Spinal cord (tissue), 10 donors: ENCODE data around the gene GCC1. TPM values are rescaled to one million over a fixed set of nuclear protein-coding genes. Genes with fewer than 3 reads are reported as not detected.

Experiments used
- DNase-seq, 6 donors: peaks; one replicate each; pipeline versions ENCODE4 v3.0.0 to v3.0.0-alpha.2; 2013 to 2015; ENCODE audit warnings: low spot score in 6 of 6, low read depth in 4 of 6
- H3K27ac ChIP-seq: one replicate; pipeline ENCODE4 v1.5.1; 2013; ENCODE audit warnings: low read depth, low read length, control low read depth
- H3K27me3 ChIP-seq: one replicate; pipeline ENCODE4 v1.6.1; 2013; ENCODE audit warnings: low read length; ENCODE audit not compliant: control insufficient read depth, insufficient read depth
- H3K36me3 ChIP-seq: one replicate; pipeline ENCODE4 v1.6.1; 2013; ENCODE audit warnings: low read length; ENCODE audit not compliant: control insufficient read depth, insufficient read depth
- H3K4me1 ChIP-seq: one replicate; pipeline ENCODE4 v1.6.1; 2013; ENCODE audit warnings: low read length; ENCODE audit not compliant: control insufficient read depth, insufficient read depth
- H3K4me3 ChIP-seq: one replicate; pipeline ENCODE4 v1.5.1; 2013; ENCODE audit warnings: low read depth, low read length, control low read depth
- H3K9me3 ChIP-seq: one replicate; pipeline ENCODE4 v1.6.1; 2013; ENCODE audit warnings: low read length; ENCODE audit not compliant: control insufficient read depth, insufficient read depth
- WGBS: methylation state at CpG from one replicate; pipeline ENCODE4 v1.1.5; 2013; ENCODE audit warnings: missing lambda C conversion rate; ENCODE audit not compliant: insufficient coverage; 5-methylcytosine and 5-hydroxymethylcytosine counted together
- long read RNA-seq, 4 donors: transcript quantifications; one replicate each; lab custom pipeline, GENCODE V29; 2026
- polyA plus RNA-seq, 2 donors: library from polyadenylated mRNA; unstranded; fragments of 120-200 nt; gene quantifications; one replicate each; pipeline ENCODE4 v1.2.1, GENCODE V29; 2013; ENCODE audit not compliant: insufficient read length in 2 of 2
- total RNA-seq, 2 donors: library from RNA; depleted of rRNA in 1 of 2; stranded (reverse); fragments of 120-200 nt in 1 of 2; fragments of >200 nt in 1 of 2; gene quantifications; one replicate each; pipeline versions ENCODE4 v1.2.3 to v1.2.4, GENCODE V29; 2013 to 2014
- donor health status: healthy.

Gene GCC1, protein sequence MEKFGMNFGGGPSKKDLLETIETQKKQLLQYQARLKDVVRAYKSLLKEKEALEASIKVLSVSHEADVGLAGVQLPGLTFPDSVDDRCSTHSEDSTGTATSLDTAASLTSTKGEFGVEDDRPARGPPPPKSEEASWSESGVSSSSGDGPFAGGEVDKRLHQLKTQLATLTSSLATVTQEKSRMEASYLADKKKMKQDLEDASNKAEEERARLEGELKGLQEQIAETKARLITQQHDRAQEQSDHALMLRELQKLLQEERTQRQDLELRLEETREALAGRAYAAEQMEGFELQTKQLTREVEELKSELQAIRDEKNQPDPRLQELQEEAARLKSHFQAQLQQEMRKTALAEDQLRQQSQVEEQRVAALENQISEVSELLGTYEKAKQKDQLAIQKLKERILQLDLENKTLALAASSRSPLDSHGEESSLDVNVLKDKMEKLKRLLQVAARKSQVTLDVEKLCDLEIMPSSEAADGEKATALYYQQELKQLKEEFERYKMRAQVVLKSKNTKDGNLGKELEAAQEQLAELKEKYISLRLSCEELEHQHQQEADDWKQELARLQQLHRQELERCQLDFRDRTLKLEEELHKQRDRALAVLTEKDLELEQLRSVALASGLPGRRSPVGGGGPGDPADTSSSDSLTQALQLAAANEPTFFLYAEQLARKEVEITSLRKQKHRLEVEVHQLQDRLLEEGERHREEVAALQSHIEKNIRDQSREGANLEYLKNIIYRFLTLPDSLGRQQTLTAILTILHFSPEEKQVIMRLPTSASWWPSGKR
- 10 to 100 TPM; 11.3 to 13.1 TPM for total RNA-seq
- polyA plus RNA-seq, result 10 to 100 TPM; 12.0 to 13.0 TPM
- long read RNA-seq, donor 1, full-length matches to known transcripts, result 2 of 2 reads
- long read RNA-seq, donor 1, partial matches to known transcripts, result 0 of 2 reads
- long read RNA-seq, donor 1, other reads (novel, unspliced or antisense), result 0 of 2 reads
- long read RNA-seq, donor 2, full-length matches to known transcripts, result 3 of 193 reads
- long read RNA-seq, donor 2, partial matches to known transcripts, result 190 of 193 reads
- long read RNA-seq, donor 2, other reads (novel, unspliced or antisense), result 0 of 193 reads
- long read RNA-seq, donor 3, full-length matches to known transcripts, result 3 of 3 reads
- long read RNA-seq, donor 3, partial matches to known transcripts, result 0 of 3 reads
- long read RNA-seq, donor 3, other reads (novel, unspliced or antisense), result 0 of 3 reads
- long read RNA-seq, donor 4, full-length matches to known transcripts, result 2 of 2 reads
- long read RNA-seq, donor 4, partial matches to known transcripts, result 0 of 2 reads
- long read RNA-seq, donor 4, other reads (novel, unspliced or antisense), result 0 of 2 reads

DNA sequence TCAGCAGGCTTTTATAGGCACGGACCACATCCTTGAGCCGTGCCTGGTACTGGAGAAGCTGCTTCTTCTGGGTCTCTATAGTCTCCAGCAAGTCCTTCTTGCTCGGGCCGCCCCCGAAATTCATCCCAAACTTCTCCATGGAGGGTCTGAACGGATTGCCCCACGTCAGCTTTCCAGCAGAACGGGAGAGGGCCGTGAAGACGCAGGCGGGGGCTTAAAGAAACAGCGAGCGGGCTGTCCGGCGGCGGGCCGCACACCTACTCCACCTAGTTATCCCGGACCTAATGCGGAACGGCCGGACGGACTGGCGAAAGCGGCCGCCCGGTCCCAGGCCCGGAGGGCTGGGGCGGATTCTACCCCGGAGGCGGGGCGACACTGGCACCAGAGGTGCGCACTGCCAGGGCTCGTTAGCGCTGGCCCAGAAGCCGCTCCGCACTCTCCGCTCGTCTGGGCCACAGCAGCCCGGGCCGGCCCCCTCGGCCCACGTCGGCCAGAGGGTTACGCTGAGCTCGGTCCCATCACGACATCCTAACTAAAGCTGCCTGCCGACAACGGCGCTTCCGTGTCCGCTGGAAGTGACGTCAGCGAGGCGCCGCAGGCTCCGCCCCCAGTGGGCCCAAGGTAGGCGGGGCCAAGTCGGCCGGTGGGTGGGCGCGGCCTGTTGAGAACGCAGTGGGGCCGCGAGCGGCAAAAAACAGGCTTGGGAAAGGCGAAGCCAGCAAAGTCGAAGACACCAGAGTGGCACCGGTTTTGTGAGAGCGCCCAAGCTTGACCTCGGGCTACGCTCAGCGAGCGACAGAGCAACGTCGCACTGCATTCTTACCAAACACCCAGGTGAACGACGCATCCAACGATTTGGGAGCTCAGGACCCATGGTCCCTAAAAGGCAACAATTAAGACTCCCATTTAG lies at the start of gene GCC1:
Gene GCC1, minus strand, starts transcription at position 553 of the 910 bp plus-strand sequence. Its CDS starts 414 bp downstream, at position 139.
- peaks cover 52% of the 10 kb centered on the region for H3K4me1 ChIP-seq
- no peaks in the 10 kb centered on the region for H3K27me3 ChIP-seq
- 1% methylated on average over 73 of the region's 78 CpGs for WGBS
- DNase-seq, result peak; percentile 76 to 97 (median 88)
- H3K27ac ChIP-seq, result peak within 1 kb of the TSS; percentile 68
- H3K4me3 ChIP-seq, result peak within 1 kb of the TSS; percentile 80
- peaks cover 19% of the 10 kb centered on the region for H3K36me3 ChIP-seq
- H3K9me3 ChIP-seq, result no peaks in the 10 kb centered on the region

DNA sequence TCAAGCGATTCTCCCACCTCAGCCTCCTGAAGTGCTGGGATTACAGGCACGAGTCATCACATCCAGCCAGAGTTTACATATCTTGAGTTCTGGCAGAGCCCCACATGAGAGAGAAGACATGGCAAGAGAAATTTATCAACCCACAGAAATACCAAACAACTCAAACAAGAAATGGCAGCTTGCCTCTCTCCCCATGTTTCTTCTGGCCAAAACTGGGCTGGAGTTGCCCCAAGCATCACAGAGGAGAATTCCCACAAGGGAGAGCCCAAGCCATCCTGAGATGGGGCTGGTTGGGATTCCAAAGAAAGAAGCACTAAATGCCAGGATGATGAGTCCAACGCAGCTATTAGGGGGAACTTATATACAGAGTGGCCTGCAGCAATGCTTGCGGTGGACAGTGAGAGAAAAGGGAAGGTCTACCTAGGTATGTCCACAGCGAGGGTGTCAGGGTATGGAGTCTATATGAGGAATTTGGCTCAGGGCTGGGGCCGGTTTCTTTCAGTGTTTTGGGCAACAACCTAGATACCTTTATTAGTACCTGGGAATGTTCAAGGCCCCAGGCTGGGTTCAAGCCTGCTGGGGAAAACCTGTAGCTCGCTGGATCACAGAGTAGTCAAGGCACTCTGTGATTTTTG lies 47.0 kb upstream of the GCC1 start:
- no peak overlapping the region for H3K4me3 ChIP-seq
- no peak overlapping the region for H3K27ac ChIP-seq
- no peaks in the 10 kb centered on the region for H3K27me3 ChIP-seq
- H3K4me1 ChIP-seq, result no peaks in the 10 kb centered on the region
- WGBS, result 94% methylated on average over 6 of the region's 7 CpGs
- H3K9me3 ChIP-seq, result no peaks in the 10 kb centered on the region
- H3K36me3 ChIP-seq, result no peaks in the 10 kb centered on the region
- DNase-seq, result peak in 1 of 6 donors; percentile 29

DNA sequence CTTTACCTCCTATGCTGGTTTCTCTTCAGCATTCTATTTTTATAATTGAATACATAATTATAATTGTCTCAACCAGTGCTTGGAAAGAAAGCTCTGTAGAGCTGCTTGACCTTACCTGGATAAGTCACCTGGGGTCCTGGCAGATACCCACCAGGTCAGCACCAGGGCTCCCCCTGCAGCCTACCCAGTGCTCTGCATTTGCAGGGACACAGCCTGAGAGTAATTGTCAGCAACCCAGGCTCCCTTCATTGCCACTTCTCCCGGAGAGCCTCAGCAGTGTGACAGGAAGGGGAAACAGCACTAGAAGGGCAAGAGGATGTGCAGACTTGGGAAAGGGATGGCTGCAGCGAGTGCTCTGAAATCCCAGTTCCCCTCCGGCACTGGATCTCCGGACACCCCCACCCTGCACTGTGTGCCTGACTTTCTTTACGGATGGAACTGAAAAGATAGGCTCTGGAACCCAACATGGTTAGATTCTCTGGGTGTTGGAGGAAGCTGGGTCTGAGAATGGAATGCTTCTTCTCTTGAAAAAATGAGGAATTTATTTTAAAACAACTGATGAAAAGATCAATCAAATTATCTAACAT lies 44.0 kb upstream of the GCC1 start:
- H3K27me3 ChIP-seq, result no peaks in the 10 kb centered on the region
- 24% methylated on average over 4 of the region's 5 CpGs for WGBS
- no peak for DNase-seq
- H3K9me3 ChIP-seq, result no peaks in the 10 kb centered on the region
- no peak overlapping the region for H3K27ac ChIP-seq
- H3K36me3 ChIP-seq, result no peaks in the 10 kb centered on the region
- H3K4me1 ChIP-seq, result no peaks in the 10 kb centered on the region
- no peak overlapping the region for H3K4me3 ChIP-seq

DNA sequence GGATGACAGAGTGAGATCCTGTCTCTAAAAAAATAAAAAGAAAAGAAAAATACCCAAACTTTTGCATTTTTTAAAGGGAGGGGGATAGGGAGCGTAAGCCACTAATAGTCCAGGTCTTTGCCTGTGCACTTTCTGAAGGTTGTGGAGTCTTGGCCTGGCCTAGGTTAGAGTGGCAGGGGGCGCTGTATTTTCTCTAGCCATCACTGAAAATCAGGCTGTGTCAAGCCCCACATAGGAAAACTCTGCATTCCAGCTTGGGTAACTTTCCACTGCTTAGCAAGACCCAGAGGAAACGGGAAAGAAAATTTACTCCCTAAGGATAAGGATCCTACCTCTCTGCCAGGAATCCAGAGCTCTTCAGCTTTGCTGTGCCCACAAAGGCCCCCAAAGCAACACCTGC lies 43.0 kb upstream of the GCC1 start:
- WGBS, result 100% methylated on average over 1 of the region's 3 CpGs
- Histone ChIP-seq H3K9me3 (no peaks in the 10 kb centered on the region), H3K4me1 (no peaks in the 10 kb centered on the region), H3K27ac (no peak overlapping the region), H3K4me3 (no peak overlapping the region), H3K27me3 (no peaks in the 10 kb centered on the region), H3K36me3 (no peaks in the 10 kb centered on the region)
- DNase-seq, result no peak

DNA sequence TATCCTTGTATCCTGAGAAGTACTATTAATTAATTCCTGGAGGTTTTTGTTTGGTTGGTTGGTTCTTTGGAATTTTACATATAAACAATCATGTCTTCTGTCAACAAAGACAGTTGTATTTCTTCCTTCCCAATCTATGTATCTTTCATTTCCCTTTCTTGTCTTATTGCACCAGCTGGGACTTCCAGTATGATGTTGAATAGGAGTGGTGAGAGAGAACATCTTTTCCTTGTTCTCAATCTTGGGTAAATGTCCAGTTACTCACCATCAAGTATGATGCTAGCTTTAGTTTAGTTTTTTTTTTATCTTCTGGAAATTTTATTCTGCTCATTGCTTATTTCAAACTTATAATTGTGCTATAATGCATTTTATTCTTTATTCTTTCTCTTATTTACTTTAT lies 39.9 kb upstream of the GCC1 start:
- Histone ChIP-seq H3K9me3 (no peaks in the 10 kb centered on the region), H3K4me1 (peaks cover 4% of the 10 kb centered on the region), H3K4me3 (no peak overlapping the region), H3K36me3 (no peaks in the 10 kb centered on the region), H3K27me3 (peaks cover 6% of the 10 kb centered on the region), H3K27ac (no peak overlapping the region)
- DNase-seq, result no peak

DNA sequence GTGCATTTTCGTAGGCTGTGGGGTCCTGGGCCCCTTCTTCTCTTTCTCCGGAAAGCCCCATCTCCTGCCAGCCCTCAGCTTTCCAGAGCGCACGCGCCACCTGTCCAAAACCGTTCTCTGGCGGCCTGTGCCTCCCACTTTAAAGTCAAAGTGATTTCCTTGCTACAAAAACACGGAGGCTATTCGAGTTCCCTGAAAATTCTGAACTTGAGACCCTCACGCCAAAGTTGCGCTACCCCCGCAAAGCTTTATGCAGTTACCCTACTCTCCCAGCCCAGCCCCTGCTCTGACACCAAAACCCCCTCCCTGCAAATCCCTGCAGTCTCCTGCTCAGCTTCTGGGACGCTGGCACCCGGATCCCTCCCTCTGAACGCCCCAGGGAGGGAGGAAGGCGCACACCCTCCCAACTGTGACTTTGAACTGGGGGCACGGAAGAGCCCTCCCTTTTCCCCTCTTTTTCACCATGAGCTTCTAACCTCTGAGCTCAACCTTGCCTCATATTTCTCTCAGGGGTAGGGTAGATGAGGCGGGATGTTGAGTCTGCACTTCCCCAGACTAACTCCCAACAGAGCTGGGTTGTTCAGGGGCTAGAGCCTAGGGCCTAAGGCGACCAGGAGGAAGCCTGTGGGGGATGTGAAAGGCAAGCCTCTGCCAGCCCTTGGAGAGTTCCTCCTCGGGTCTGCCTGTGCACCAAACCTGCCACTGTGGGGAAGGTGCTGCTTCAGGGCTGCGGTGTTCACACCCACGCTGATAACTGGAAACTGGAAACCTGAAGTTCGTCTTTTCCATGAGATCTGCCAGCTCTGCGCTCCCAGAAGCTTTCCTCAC lies 35.2 kb upstream of the GCC1 start:
- WGBS, result 4% methylated on average over 19 of the region's 24 CpGs
- Histone ChIP-seq H3K27me3 (peaks cover 44% of the 10 kb centered on the region), H3K4me3 (no peak overlapping the region), H3K4me1 (peaks cover 6% of the 10 kb centered on the region), H3K27ac (no peak overlapping the region), H3K9me3 (no peaks in the 10 kb centered on the region), H3K36me3 (no peaks in the 10 kb centered on the region)
- DNase-seq, result peak in 1 of 6 donors; percentile 26

DNA sequence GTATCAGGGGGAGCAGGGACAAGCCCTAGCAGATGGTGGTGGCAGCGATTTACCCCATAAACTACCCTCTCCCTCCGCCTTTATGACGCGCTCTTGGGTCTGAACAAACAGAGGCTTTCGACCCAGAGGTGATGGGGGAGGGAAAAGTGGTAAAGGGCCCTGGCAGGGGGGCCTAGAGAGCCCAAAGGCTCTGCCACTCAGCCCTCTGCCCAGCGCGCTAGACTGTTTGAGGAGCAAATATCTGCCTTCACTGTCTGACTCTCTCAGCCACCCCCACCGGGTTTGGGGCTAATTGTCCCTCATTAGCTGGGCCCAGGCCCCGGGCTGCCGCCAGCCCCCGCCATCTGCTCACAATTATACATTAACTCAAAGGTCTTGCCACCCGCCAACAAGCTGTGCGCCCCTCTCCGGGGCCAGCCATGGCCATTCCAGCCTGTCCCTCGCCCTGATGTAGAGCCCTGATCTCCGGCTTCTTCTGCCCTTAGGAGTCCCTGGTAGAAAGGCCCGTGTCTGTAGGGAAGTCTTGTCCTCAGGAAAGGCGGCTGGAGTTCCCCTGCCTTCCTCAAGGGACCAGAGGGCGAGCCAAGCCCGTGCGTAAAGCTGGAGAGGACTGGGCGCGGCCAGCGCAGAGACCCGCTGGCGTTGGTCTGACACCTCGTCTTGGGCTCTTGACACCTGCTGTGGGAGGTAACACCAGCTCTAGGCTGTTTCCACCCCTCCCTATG lies 34.4 kb upstream of the GCC1 start:
- H3K4me3 ChIP-seq, result no peak overlapping the region
- H3K36me3 ChIP-seq, result no peaks in the 10 kb centered on the region
- 3% methylated on average over 22 of the region's 27 CpGs for WGBS
- peak in 1 of 6 donors; percentile 25 for DNase-seq
- no peak overlapping the region for H3K27ac ChIP-seq
- peaks cover 48% of the 10 kb centered on the region for H3K27me3 ChIP-seq
- peaks cover 6% of the 10 kb centered on the region for H3K4me1 ChIP-seq
- H3K9me3 ChIP-seq, result no peaks in the 10 kb centered on the region
